Activated gamma-delta T cell treated with anti-CD3 and anti-CD28 coated beads, Interleukin-2, amount 50 U/mL, for 16 hours (primary cell): Measurements from ENCODE around the gene ARID2.

Experiments
- DNase-seq: peaks from one replicate; pipeline ENCODE4 v3.0.0-alpha.2; 2020; ENCODE audit warnings: low read depth

The ARID2 gene

GRCh38 chr12:45720069-45720468, 9.4 kb upstream of the ARID2 start:
- no peak for DNase-seq

DNA sequence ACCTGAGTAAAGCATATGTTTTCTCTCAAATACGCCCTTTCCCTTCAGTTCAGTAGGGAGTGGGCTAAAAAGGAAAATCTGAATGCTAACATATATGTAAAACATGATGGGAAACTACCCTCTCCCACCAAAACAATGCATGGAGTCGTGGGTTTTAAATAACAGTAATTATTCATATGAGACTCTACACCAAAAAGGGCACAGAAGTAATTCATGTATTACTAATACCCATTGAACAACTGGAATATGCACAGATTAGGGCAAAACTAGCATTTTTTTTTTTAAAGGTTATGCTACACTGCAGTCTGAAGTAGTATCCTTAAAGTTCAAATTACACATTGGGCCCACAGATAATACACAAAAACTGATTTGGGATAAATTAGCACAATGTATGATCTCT, 8.1 kb upstream of the ARID2 start:
- DNase-seq: no peak

DNA sequence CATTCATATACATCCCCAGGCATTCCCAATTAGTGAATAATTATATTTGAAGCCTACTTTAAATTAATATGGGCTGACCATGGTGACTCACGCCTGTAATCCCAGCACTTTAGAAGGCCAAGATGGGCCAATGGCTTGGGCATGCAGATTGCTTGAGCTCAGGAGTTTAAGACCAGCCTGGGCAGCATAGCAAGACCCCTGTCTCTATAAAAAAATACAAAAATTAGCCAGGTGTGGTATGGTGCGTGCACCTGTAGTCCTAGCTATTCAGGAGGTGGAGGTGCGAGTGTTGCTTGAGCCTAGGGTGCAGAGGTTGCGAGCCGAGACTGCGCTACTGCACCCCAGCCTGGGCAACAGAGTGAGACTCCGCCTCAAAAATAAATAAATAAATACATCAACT, 7.6 kb upstream of the ARID2 start:
- no peak for DNase-seq

- no peak for DNase-seq
Measured at GRCh38 chr12:45725631-45726602, 3.6 kb upstream of the ARID2 start.

DNA sequence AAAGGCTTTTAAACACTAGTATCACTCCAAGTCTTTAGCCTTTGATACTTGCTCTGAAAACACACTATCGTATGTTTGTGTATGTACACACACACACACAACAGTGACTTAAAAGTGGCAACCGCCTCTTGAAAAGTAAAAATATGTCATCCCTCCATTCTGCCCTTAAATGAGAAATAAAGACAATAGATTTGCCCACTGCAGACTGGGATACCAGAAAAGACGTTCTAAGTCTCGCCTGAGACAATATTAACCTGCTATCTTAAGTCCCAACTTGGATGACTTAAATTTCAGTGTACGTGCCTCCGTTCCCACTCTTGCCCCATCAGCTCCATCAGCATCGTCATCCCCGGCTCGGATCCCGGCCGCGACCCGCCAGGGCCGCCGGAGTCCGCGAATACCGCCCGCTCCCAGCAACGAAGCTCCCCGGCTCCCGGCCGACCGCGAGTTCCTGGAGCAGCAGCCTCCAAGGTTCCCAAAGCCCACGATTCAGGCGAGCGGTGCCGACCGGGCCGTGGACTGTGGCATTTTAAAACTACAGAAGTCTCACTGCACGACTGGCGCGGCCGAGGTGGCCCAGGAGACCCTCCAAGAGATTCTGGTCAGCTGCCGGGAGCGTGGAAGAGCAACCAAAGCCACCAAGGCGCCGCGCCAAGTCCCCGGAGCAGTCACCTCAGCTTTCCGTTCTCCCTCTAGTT, 2.8 kb upstream of the ARID2 start:
- no peak for DNase-seq

DNA sequence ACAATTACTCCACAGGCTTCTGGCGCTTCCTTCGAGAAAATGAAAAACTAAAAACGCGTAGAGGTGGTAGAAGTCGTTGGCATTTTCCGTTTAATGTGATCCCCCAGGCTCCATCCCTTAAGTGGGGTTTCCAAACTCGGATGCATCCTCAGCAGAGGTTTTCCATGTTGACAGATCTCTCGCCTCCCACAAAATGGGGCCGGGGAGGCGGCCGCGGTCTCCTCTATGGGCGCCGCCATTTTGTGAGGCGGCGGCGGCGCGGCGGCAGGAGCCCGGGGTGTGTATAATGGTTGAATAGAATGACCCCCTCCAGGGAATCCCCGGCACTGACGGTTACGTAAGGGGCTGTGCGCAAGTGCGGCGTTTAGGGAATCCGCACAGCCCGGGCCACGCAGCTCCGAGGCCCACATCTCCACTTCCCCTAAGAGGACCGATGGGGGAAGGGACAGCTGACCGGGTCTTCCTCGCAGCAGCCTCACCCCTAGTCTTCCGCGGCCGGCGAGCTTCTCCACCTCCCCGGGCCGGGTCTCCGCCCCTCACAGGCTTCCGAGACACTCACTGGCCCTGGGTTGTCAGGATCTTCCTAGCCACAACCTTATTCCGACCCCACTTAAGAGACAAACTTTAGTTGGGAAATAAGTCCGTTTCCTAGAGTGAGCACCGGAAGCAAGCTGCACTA, 2.1 kb upstream of the ARID2 start:
- DNase-seq: peak; percentile 80

GRCh38 chr12:45727980-45728629, 1.4 kb upstream of the ARID2 start:
- DNase-seq: no peak

GRCh38 chr12:45728630-45729232, 775 bp upstream of the ARID2 start:
- peak; percentile 95 for DNase-seq

GRCh38 chr12:45730084-45730347, 510 bp downstream of the ARID2 start:
- DNase-seq: peak; percentile 15

- DNase-seq: peak; percentile 24
Measured at GRCh38 chr12:45730348-45731189, 1.1 kb downstream of the ARID2 start.

- DNase-seq: no peak
Measured at GRCh38 chr12:45731190-45731775, 1.8 kb downstream of the ARID2 start.

- no peak for DNase-seq
Measured at GRCh38 chr12:45732250-45732649, 2.7 kb downstream of the ARID2 start.

DNA sequence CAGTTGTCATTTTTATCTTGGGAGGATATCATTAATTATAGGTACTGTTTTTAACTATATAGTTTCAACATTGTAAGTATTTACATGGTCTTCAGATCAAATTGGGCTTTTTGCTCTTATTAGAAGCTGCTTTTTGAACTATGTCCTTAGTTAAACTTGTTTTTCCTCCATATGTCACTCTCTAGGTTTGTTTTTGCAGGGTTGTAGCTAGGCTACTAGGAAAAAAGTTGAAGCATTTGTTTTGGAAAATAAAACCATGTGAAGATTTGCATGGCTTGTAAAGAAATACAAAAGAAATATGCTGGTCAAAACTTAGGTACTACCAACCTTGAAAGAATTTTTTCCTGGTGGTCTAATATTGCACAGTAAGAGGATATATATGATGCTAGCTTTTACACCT, 3.4 kb downstream of the ARID2 start:
- DNase-seq: no peak

GRCh38 chr12:45737638-45738037, 8.1 kb downstream of the ARID2 start:
- no peak for DNase-seq

- DNase-seq: no peak
Measured at GRCh38 chr12:45742590-45742989, 13.1 kb downstream of the ARID2 start.

DNA sequence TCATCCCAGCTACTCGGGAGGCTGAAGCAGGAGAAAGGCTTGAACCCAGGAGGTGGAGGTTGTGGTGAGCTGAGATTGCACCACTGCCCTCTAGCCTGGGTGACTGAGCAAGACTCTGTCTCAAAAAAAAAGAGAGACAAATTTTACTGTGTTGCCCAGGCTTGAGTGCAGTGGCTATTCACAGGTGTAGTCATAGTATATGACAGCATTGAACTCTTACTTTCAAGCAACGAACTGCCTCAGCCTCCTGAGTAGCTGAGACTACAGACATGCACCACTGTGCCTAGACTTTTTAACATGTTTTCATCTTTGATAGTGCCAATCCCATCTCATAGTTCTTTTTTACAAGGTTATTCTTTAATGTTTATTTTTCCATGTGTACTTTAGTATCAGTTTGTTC, 13.7 kb downstream of the ARID2 start:
- DNase-seq: no peak

GRCh38 chr12:45745861-45746277, 16.4 kb downstream of the ARID2 start:
- DNase-seq: no peak

- DNase-seq: no peak
Measured at GRCh38 chr12:45756666-45757065, 27.2 kb downstream of the ARID2 start.

- no peak for DNase-seq
Measured at GRCh38 chr12:45757172-45757571, 27.7 kb downstream of the ARID2 start.

GRCh38 chr12:45760333-45760732, 30.8 kb downstream of the ARID2 start:
- DNase-seq: no peak
